Measurements from ENCODE around the gene EEF1AKMT3. TPM values are rescaled to one million over a fixed set of nuclear protein-coding genes. Genes with fewer than 3 reads are reported as not detected.

Gene EEF1AKMT3
- total RNA-seq, 2 donors from 2014 or later: 3.7 to 5.8 TPM

DNA sequence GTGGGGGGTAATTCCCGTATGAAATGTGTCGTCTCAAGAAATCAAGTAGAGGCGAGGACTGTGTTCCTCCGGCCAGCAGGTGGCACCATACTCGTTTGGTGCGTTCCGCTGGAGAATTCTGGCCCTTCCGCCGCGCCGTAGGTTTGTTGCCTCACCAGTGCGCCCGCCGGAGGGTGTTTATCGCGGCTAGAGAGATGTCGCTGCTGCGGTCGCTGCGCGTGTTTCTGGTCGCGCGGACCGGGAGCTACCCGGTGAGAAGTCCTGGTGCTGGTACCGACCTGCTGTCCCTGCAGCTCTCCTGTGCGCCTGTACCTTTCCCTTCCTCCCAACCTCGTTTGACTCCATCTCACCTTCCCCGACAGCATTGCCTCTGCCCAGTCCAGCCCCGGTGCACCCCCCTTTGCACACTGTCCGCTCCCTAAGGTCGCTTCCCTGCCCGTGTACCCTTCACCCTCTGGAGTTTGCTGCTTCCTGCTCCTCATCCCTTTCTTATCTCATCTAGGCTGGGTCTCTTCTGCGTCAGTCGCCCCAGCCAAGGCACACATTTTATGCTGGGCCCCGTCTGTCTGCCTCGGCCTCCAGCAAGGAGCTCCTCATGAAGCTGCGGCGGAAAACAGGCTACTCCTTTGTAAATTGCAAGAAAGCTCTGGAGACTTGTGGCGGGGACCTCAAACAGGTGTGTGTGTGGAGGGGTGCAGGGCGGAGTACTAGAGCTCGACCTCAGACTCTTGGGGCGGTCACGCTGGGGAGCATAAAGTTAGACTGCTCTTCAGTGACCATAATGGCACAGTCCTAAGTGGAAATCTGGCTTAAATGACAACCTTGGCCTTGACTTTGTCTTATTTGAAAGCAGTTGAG lies 10.4 kb downstream of the EEF1AKMT3 start, which contains the start of gene TSFM:
Gene TSFM, plus strand, starts transcription at position 180 of the 858 bp plus-strand sequence. Its CDS starts 15 bp downstream, at position 195.
- H3K27ac Mint-ChIP-seq: peak within 1 kb of the TSS; percentile 94
- no peaks in the 10 kb centered on the region for H3K27me3 Mint-ChIP-seq (ENCODE audit: insufficient read depth)
- Histone ChIP-seq H3K9ac (ENCODE audit: extremely low read depth, low read length, poor library complexity, severe bottlenecking) (peak within 1 kb of the TSS; percentile 76), H3K27me3 (ENCODE audit: control insufficient read depth, insufficient read depth, low read length, poor library complexity, severe bottlenecking) (no peaks in the 10 kb centered on the region), H3K4me1 (ENCODE audit: control insufficient read depth, insufficient read depth, low read length) (no peaks in the 10 kb centered on the region), H3K9me3 (ENCODE audit: control insufficient read depth, low read length) (no peaks in the 10 kb centered on the region), H3K4me3 (ENCODE audit: low read length) (peak within 1 kb of the TSS; percentile 97), H3K36me3 (ENCODE audit: control insufficient read depth, insufficient read depth, low read length) (peaks cover 32% of the 10 kb centered on the region), H3K27ac (ENCODE audit: low read depth, low read length) (peak within 1 kb of the TSS; percentile 51)
- H3K9me3 Mint-ChIP-seq: no peaks in the 10 kb centered on the region
- H3K4me3 Mint-ChIP-seq: peak within 1 kb of the TSS; percentile 100
- H3K36me3 Mint-ChIP-seq (ENCODE audit: low read depth): peaks cover 22% of the 10 kb centered on the region
- WGBS, 2 experiments (ENCODE audit: insufficient coverage in 1 of 2, insufficient read length in 1 of 2): 2 to 3% methylated on average over 42 to 45 of the region's 45 CpGs
- peak; percentile 99 for DNase-seq
- H3K4me1 Mint-ChIP-seq: peaks cover 4% of the 10 kb centered on the region
- TF ChIP-seq, protein P1, sequence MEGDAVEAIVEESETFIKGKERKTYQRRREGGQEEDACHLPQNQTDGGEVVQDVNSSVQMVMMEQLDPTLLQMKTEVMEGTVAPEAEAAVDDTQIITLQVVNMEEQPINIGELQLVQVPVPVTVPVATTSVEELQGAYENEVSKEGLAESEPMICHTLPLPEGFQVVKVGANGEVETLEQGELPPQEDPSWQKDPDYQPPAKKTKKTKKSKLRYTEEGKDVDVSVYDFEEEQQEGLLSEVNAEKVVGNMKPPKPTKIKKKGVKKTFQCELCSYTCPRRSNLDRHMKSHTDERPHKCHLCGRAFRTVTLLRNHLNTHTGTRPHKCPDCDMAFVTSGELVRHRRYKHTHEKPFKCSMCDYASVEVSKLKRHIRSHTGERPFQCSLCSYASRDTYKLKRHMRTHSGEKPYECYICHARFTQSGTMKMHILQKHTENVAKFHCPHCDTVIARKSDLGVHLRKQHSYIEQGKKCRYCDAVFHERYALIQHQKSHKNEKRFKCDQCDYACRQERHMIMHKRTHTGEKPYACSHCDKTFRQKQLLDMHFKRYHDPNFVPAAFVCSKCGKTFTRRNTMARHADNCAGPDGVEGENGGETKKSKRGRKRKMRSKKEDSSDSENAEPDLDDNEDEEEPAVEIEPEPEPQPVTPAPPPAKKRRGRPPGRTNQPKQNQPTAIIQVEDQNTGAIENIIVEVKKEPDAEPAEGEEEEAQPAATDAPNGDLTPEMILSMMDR (conservative IDR thresholded peaks at IDR 0.05): peak; percentile 97

DNA sequence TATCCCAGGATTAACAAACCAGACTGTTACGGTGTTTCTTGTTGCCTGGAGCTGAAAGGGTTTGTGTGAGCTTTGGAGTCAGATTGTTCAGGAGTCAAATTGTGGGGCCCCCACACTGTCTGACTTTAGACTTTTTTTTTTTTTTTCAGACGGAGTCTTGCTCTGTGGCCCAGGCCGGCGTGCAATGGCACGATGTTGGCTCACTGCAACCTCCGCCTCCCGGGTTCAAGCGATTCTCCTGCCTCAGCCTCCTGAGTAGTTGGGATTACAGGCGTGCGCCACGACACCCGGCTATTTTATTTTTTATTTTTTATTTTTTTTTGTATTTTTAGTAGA lies 11.0 kb downstream of the EEF1AKMT3 start:
- Histone ChIP-seq H3K4me1 (ENCODE audit: control insufficient read depth, insufficient read depth, low read length) (no peaks in the 10 kb centered on the region), H3K27me3 (ENCODE audit: control insufficient read depth, insufficient read depth, low read length, poor library complexity, severe bottlenecking) (no peaks in the 10 kb centered on the region), H3K27ac (ENCODE audit: low read depth, low read length) (no peak overlapping the region), H3K9me3 (ENCODE audit: control insufficient read depth, low read length) (no peaks in the 10 kb centered on the region), H3K4me3 (ENCODE audit: low read length) (peak overlapping the region; percentile 97), H3K36me3 (ENCODE audit: control insufficient read depth, insufficient read depth, low read length) (peaks cover 38% of the 10 kb centered on the region), H3K9ac (ENCODE audit: extremely low read depth, low read length, poor library complexity, severe bottlenecking) (peak overlapping the region; percentile 76)
- peaks cover 27% of the 10 kb centered on the region for H3K36me3 Mint-ChIP-seq (ENCODE audit: low read depth)
- 87 to 96% methylated on average over 7 to 10 of the region's 12 CpGs for WGBS, 2 experiments (ENCODE audit: insufficient coverage in 1 of 2, insufficient read length in 1 of 2)
- no peak for DNase-seq
- peak overlapping the region; percentile 100 for H3K4me3 Mint-ChIP-seq
- TF ChIP-seq, protein P1 (conservative IDR thresholded peaks at IDR 0.05): no peak
- no peaks in the 10 kb centered on the region for H3K27me3 Mint-ChIP-seq (ENCODE audit: insufficient read depth)
- peak overlapping the region; percentile 94 for H3K27ac Mint-ChIP-seq
- H3K4me1 Mint-ChIP-seq: peaks cover 4% of the 10 kb centered on the region
- no peaks in the 10 kb centered on the region for H3K9me3 Mint-ChIP-seq

DNA sequence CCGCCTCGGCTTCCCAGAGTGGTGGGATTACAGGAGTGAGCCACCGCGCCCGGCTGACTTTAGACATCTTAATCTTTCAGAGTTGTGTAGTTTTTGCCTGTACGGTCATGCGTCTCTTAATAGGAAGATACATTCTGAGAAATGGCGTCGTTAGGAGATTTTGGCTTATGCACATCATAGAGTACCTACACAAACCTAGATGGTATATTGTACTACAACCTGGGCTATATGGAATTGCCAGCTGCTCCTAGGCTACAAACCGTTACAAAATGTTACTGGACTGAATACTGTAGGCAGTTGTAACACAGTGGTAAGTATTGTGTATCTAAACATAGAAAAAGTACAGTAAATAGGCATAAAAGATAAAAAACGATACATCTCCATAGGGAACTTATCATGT lies 11.4 kb downstream of the EEF1AKMT3 start:
- Mint-ChIP-seq H3K4me1 (peaks cover 4% of the 10 kb centered on the region), H3K27ac (no peak overlapping the region), H3K4me3 (peak overlapping the region; percentile 100), H3K36me3 (ENCODE audit: low read depth) (peaks cover 31% of the 10 kb centered on the region), H3K9me3 (no peaks in the 10 kb centered on the region), H3K27me3 (ENCODE audit: insufficient read depth) (no peaks in the 10 kb centered on the region)
- Histone ChIP-seq H3K4me3 (ENCODE audit: low read length) (no peak overlapping the region), H3K9ac (ENCODE audit: extremely low read depth, low read length, poor library complexity, severe bottlenecking) (no peak overlapping the region), H3K36me3 (ENCODE audit: control insufficient read depth, insufficient read depth, low read length) (peaks cover 42% of the 10 kb centered on the region), H3K9me3 (ENCODE audit: control insufficient read depth, low read length) (no peaks in the 10 kb centered on the region), H3K27ac (ENCODE audit: low read depth, low read length) (no peak overlapping the region), H3K27me3 (ENCODE audit: control insufficient read depth, insufficient read depth, low read length, poor library complexity, severe bottlenecking) (no peaks in the 10 kb centered on the region), H3K4me1 (ENCODE audit: control insufficient read depth, insufficient read depth, low read length) (no peaks in the 10 kb centered on the region)
- TF ChIP-seq, protein P1 (conservative IDR thresholded peaks at IDR 0.05): no peak
- DNase-seq: no peak
- WGBS, 2 experiments (ENCODE audit: insufficient coverage in 1 of 2, insufficient read length in 1 of 2): 94 to 100% methylated on average over 4 to 11 of the region's 11 CpGs

Data from endodermal cell (in vitro differentiated cells).